WERI-Rb-1 (cell line): ENCODE results near the gene HSFX4.
"Not testable (repeated sequence)": the region's sequence is repeated elsewhere in the genome, so short reads cannot be mapped to it uniquely, and the experiment has no call there.

Source experiments
- DNase-seq: peaks from one replicate; pipeline ENCODE4 v3.0.0-alpha.2; 2020
- H3K27ac ChIP-seq: fragments of 250-450 bp; sonication (Bioruptor Pico); 2 replicates; pipeline ENCODE4 v1.5.1; 2020; ENCODE audit warnings: mild to moderate bottlenecking, moderate library complexity
- H3K27me3 ChIP-seq: fragments of 250-450 bp; sonication (Bioruptor Pico); 2 replicates; pipeline ENCODE4 v1.5.1; 2021; ENCODE audit warnings: mild to moderate bottlenecking, low read depth, moderate library complexity; ENCODE audit not compliant: insufficient read depth, severe bottlenecking
- H3K36me3 ChIP-seq: fragments of 250-450 bp; sonication (Bioruptor Pico); 2 replicates; pipeline ENCODE4 v1.5.1; 2020; ENCODE audit warnings: mild to moderate bottlenecking, moderate library complexity
- H3K4me3 ChIP-seq: 2 replicates; pipeline ENCODE4 v1.5.1; 2011; ENCODE audit warnings: low read depth, mild to moderate bottlenecking, control low read depth, low read length
- H3K9me3 ChIP-seq: fragments of 250-450 bp; sonication (Bioruptor Pico); 2 replicates; pipeline ENCODE4 v1.5.1; 2021; ENCODE audit warnings: mild to moderate bottlenecking, moderate library complexity; ENCODE audit not compliant: severe bottlenecking
- CTCF ChIP-seq: IDR thresholded peaks from 2 replicates; pipeline ENCODE4 v1.5.1; 2011; ENCODE audit warnings: low read depth, mild to moderate bottlenecking, control low read depth, inconsistent platforms, low read length

HSFX4 gene

GRCh38 chrX:149932150-149932549 lies 2.8 kb downstream of the HSFX4 start:
- not testable (repeated sequence) for H3K4me3 ChIP-seq

GRCh38 chrX:149932970-149933369 lies 3.6 kb downstream of the HSFX4 start:
- not testable (repeated sequence) for H3K36me3 ChIP-seq, DNase-seq

More at GRCh38 chrX:149932150-149932549, 2.8 kb downstream of the HSFX4 start:
- not testable (repeated sequence) for H3K27me3 ChIP-seq, H3K36me3 ChIP-seq, H3K27ac ChIP-seq, DNase-seq, H3K9me3 ChIP-seq

GRCh38 chrX:149933547-149933946 lies 4.2 kb downstream of the HSFX4 start:
- H3K27ac ChIP-seq, DNase-seq, H3K9me3 ChIP-seq, H3K27me3 ChIP-seq, H3K36me3 ChIP-seq, H3K4me3 ChIP-seq: not testable (repeated sequence)

More at GRCh38 chrX:149932970-149933369, 3.6 kb downstream of the HSFX4 start:
- H3K27me3 ChIP-seq, H3K4me3 ChIP-seq, H3K27ac ChIP-seq, H3K9me3 ChIP-seq: not testable (repeated sequence)

GRCh38 chrX:149937328-149937727 lies 8.0 kb downstream of the HSFX4 start:
- not testable (repeated sequence) for H3K36me3 ChIP-seq, DNase-seq, H3K9me3 ChIP-seq, H3K27me3 ChIP-seq
- Histone ChIP-seq H3K27ac (peak overlapping the region; percentile 70; the same call in 1 of the 2 replicates), H3K4me3 (peak overlapping the region; percentile 86)

- H3K9me3 ChIP-seq: no peaks in the 10 kb centered on the region
- H3K36me3 ChIP-seq: no peaks in the 10 kb centered on the region
- peak; percentile 8 for DNase-seq
- no peak for TF ChIP-seq CTCF
- H3K27me3 ChIP-seq: peaks cover 4% of the 10 kb centered on the region
- peak overlapping the region; percentile 86 for H3K4me3 ChIP-seq
- peak overlapping the region; percentile 70 for H3K27ac ChIP-seq
Observed at GRCh38 chrX:149937871-149938426, 8.6 kb downstream of the HSFX4 start.

- TF ChIP-seq CTCF: peak; percentile 64
- Histone ChIP-seq H3K27me3 (peaks cover 4% of the 10 kb centered on the region), H3K36me3 (no peaks in the 10 kb centered on the region), H3K27ac (peak within 1 kb of the TSS; percentile 74), H3K9me3 (no peaks in the 10 kb centered on the region), H3K4me3 (peak within 1 kb of the TSS; percentile 86)
- peak; percentile 92 for DNase-seq
Observed at GRCh38 chrX:149938427-149938880, 9.1 kb downstream of the HSFX4 start, which contains the start of gene EOLA2. EOLA2 (minus strand) TSS chrX:149938491; CDS start chrX:149933874, 4,617 bp downstream.

- DNase-seq: peak; percentile 90
- Histone ChIP-seq H3K4me3 (peak overlapping the region; percentile 86), H3K9me3 (no peaks in the 10 kb centered on the region), H3K27ac (peak overlapping the region; percentile 74; the same call in 1 of the 2 replicates), H3K36me3 (no peaks in the 10 kb centered on the region), H3K27me3 (peaks cover 4% of the 10 kb centered on the region)
- no peak for TF ChIP-seq CTCF
Observed at GRCh38 chrX:149938881-149939654, 9.7 kb downstream of the HSFX4 start.
